COLO668 (cell line): ENCODE measurements around the gene TANC1.

ENCODE experiments used
- DNase-seq: peaks from one replicate; lab custom pipeline; 2025; ENCODE audit not compliant: unreplicated experiment; lab: John Stamatoyannopoulos, UW

The TANC1 gene

DNA sequence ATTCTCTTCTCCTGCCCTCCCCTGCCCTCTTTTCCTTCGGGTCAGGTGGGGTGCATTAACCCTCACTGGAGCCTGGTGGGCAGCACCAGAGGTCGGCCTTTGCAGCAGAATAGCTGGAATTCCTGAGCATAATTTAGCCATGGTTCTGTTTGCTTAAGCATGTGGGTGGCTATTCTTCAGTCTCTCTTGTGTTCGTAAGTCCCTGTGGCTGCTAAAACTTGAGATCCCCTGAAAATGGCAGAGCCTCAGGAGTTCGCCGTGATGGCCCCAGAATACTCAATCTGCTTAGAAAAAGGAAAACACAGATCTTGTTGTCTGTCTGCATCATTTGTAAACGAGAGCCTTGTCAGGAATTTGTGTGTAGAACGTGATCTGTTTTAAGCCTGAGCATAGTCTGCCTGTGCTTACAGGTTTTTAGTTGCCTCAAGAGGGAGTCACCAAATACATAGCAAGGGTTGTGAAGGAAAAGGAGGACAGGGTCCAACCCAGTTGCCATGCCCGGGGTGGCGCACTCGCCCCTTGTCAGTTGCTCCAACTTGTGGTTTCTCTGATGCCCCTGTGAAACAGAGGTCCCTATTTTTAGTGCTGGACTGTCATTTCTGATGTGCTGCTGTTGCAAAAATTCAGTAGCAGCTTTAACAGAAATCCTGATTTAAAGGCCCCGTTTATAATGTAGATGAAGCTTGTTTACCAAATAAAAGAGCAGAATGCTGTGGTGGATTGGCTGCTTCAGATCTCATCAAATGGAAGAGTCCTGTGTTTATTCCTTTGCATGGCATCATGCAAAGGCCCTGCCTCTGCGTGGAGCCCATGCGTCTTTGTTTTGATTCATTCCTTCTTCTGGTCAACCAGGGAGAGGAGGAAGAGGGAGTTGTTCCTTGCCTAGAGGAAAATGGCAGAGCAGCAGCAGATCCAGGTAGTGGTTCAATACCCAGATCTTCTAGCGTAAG, 243.3 kb downstream of the TANC1 start:
- no peak for DNase-seq

DNA sequence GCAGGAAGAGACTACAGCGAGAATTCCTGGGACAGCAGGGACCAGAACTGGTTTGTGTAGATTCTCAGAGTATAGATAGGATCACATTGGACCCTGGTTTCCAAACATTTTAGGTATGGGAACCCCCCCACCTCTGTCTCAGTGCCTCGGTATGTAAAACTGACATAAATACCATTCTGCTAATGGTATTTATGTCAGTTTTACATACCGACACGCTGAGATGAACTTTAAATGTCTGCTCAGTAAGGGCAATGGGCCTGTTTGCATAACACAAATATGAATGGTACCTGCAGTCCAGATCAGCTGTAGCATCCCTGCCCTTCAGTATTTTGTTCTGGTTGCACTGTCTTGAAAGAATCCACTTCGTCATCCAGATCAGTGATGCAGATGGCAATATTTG, 244.9 kb downstream of the TANC1 start:
- no peak for DNase-seq

DNA sequence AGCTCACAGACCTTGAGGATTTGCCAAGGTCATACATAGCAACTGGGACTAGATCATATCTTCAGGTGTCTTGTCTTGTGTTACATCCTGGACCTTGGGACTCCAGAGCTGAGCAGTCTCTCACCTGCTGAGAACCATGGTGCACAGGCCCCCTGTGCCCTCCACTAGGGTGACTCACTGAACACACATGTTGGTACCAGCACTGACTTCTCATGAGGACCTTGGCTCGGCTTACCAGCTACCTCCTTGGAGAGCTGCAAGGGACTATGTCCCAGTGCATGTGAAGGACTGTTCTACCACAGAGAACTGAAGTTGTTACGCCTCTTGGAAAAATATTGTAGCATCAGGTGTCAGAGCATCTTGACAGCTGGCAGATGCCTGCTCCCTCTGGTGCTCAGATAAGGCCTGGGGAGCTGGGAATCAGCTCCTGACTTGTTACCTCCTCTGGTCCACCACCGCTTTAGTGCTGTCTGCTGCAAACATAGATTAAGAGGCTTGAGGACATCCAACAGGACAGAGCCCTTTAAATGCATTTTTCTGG, 246.0 kb downstream of the TANC1 start:
- DNase-seq: no peak

DNA sequence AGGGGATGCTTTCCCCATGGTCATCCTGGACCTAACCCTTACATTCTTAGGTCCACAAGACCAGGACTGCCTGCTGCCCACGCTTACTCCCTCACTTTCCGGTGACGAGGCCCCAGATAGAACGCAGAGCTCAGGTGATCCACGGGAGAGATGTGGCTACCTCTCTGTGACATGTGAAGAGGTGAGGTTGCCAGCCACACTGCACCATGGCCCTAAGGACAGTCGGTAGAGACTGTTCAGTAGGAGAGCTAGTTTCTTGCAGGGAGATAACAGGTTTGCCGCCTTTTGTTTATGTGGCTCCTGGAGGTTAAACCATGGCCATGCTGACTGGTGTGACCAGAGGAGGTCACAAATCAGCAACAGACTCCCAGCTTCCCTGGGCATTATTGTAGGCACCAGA, 246.7 kb downstream of the TANC1 start:
- DNase-seq: no peak

DNA sequence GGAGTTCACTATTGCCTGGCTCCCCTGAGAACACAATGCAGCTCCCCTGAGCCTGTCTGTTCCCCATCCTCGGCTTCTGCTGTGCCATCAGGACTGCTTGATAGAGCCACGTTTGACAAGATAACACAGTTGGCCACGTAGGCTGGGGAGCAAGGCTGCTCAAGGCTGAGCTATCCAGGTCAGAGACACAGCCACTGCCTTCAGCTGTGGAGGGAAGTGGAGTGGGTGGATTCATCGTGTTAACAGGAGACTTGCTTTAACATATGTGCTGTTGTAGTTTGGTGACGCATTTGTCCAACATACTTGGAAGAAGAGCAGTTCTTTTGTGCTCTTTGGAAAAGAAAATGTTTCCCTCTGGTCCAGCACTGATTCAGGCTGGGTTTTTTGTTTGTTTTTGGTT, 249.2 kb downstream of the TANC1 start:
- DNase-seq: no peak

DNA sequence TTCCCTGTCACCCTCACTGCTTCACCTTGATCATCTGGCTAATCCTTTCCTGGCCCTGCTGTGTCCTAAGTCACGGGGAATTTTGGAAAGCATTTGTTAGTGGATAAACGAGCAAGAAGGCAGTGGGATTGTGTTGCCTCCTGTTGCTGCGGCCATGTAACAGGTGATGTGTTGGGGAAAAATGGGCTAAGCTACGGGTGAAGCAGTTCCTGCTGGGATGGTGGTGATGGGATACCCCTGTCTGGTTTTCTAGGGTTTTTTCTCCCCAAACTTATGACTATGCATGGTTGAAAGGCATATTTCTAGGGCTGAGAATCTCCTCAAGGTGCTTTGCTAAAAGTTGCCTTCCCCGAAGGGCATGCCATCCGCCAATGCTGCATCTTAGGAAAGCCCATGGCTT, 249.9 kb downstream of the TANC1 start:
- no peak for DNase-seq

DNA sequence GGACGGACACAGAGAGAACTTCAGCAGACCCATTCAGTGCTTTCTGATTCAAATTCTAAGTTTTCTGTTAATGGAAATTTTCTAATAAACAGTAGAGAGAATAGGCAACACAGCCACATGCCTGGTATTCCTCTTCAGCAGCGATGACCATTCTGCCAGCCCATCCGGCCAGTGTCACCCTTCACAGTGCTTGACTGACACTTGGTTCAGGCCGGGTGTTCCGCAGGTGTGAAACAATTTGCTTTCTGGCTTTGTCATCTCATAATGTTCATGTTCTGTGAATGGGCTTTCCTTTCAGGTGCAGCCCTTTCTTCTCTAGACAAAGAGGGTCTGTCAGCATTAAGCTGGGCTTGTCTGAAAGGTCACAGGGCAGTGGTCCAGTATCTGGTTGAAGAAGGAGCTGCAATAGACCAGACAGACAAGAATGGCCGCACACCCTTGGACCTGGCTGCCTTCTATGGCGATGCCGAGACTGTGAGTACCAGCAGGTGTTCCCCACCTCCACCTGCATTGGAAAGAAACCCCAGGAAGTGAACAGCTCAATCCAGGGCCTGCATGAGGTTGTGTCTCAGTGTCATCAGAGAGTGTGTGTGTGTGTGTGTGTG, 251.1 kb downstream of the TANC1 start:
- no peak for DNase-seq

DNA sequence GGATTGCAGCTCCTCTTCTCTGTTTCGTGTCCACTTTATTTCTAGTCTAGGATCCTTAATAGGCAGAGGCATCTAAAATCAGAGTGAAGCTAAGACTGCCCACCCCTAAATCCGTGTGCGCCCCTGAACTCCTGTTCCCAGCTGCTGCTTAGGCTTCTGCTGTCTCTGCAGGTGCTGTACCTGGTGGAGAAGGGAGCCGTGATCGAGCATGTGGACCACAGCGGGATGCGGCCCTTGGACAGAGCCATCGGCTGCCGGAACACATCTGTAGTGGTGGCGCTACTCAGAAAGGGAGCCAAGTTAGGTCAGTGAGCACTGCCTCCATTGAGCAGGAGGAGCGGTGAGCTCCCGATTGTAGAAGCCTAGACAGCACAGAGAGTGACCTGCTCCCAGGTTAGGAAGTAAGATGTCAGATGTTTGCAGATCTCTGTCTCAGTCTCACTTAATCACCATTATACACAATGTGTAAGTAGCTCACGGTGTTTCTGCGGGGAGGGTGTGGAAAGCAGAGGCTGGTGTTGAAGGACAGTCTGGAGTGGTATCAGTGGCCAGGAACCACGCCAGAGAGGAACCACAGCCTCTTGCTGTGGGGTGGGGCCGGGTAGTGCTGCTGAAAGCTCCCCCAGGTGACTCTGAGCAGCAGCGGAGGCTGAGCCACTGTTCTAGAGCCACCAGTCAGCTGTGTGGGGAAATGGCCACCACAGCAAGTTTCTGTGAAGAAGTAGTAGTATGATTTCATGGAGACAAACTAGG, 255.8 kb downstream of the TANC1 start:
- no peak for DNase-seq

DNA sequence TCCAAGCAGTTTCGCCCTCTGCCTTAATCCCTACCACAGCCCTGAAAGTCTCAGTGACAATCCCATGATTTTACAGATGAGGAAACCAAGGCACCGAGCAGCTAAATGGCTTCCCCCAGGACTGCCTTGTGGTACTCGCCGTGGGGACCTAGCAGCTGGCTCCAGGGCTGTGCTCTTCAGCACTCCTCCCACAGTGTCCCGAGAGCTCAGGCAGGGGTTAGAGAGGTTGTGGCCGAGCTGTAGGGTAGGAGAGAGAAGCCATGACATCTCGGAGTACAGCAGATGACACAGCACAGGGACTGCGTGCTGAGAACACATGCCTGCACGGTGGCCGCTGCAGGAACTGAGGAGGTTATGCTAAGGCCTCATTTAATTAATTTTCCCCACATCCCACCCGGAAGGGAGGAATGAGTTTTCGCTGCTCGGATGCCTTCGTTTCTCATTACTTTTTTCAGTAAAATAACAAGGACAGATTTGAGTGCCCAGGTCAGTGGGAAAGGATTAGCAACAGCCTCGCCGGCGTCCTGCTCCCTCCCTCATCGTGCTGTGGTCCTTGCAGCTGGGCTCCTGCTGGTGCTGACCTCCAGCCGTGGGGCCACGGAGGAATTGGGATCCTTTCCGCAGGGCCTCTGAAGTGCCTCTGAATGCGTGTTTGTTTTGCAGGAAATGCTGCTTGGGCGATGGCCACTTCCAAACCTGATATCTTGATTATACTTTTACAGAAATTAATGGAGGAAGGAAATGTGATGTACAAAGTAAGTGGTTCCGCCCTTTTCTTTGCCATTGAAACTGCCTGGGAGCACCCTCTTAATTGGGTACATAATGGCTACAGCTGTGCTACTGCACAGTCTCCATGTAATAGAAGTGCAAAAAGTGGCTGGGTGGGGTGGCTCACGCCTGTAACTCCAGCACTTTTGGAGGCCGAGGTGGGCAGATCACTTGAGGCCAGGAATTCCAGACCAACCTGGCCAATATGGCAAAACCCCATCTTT, 256.9 kb downstream of the TANC1 start:
- no peak for DNase-seq

DNA sequence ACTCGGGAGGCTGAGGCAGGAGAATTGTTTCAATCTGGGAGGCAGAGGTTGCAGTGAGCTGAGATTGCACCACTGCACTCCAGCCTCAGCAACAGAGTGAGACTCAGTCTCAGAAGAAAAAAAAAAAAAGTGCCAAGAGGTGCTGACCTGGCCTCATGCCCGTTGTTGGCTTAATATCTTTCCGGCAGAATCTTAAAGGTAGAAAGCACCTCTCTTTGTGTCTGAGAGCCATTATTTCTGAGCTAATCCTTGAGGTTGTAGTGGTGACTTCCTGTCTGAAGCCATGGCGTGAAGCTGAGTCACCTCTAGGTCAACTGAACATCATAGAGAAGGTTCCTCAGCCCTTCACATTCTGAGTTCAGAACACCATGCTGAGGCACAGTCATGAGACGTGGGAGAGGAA, 257.6 kb downstream of the TANC1 start:
- no peak for DNase-seq

DNA sequence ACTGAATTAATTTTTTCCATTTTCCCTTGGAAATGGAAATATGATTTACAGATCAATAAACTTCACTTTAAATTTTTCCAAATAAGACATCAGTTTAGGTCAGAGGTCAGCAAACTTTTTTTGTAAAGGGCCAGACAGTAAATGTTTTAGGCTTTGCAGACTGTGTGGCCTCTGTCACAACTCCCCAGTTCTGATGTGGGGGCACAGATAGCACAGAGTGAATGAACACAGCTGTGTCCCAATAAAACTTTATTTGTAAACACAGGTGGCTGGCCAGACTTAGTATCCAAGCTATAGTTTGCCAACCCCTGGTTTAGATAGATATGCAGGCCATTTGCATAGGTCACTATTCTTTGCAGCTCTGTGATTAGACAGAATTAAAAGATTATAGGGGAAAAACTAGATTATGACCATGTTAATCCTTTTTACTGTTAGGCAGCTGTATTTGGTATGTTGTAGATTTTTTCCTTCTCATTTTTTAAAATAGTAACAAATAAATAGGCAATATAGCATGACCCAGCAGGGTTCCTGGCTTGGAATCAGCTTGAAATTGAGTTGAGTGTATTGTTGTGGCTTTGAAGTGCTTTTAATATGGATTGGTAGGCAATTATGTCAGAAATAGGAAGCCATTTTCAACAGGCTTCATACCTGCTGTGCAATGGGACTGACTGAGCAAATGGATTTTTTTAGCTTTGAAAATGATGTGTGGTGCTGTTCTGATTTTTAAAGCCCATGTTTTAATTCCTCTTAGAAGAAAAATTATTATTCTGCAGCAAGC, 258.4 kb downstream of the TANC1 start:
- no peak for DNase-seq

DNA sequence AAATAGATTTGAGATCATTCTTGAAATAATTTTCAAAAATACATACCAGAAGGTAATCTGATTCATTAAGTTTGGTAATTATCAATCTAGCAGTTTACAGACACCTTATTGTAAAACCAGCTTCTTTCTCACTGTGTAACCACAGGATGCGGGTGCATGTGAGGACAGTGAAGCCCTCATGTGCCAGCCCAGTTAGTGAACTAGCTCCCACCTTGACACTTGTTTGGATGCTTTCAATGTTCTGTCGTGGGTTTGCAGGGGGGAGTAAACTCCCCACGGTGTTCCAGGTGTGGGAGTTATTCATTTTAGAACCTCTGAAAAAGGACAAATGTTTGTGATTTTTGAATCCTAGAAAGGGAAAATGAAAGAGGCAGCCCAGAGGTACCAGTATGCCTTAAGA, 259.0 kb downstream of the TANC1 start:
- DNase-seq: no peak

DNA sequence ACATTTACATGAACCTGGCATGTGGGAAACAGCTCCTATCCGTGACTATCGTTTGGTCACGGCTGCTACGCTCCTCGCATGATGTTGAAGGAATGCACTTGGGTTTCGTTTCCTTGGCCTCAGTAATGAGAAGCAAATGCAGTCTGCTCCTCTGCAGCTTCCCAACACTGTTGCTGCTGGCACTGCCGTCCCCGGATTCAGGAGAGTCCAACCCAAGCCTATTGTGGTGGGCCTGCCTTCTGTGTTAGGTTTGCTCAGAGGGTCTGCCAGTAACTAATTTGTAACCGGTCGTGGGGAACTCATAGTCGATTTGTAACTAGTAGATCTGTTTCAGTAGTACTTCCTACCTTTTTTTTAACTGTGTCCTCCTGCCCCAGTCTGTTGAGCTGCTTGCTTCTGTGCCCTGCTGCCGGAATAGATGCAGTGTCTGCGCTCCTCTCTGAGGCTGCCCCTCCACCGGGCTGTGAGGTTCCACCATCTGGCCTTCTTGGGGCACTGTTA, 259.7 kb downstream of the TANC1 start:
- no peak for DNase-seq

DNA sequence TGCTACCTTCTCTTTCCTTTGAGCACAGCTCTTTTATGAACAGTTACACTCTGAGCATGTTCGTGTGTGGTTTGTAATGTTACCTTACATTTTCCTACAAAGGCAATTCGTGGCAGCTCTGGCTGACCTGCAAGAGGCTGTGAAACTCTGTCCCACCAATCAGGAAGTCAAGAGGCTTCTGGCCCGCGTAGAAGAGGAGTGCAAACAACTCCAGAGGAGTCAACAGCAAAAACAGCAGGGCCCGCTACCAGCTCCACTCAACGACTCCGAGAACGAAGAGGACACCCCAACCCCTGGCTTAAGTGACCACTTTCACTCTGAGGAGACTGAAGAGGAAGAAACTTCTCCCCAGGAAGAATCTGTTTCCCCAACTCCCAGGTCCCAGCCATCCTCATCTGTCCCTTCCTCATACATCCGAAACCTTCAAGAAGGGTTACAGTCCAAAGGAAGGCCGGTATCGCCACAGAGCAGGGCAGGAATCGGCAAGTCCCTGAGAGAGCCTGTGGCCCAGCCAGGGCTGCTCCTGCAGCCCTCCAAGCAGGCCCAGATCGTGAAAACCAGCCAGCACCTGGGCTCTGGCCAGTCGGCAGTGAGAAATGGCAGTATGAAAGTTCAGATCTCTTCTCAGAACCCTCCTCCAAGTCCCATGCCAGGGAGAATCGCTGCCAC, 261.2 kb downstream of the TANC1 start:
- no peak for DNase-seq

DNA sequence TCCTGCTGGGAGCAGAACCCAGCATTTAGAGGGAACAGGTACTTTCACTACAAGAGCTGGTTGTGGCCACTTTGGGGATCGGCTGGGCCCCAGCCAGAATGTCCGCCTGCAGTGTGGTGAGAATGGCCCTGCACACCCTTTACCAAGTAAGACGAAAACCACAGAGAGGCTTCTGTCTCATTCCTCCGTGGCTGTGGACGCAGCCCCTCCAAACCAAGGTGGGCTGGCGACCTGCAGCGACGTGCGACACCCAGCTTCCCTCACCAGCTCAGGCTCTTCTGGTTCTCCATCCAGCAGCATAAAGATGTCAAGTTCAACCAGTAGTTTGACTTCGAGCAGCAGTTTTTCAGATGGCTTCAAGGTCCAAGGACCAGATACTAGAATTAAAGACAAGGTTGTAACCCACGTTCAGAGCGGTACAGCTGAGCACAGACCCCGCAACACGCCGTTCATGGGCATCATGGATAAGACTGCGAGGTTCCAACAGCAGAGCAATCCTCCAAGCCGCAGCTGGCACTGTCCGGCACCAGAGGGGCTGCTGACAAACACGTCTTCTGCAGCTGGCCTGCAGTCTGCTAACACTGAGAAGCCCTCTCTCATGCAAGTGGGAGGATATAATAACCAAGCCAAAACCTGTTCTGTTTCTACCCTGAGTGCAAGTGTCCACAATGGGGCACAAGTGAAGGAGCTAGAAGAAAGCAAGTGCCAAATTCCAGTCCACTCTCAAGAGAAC, 261.9 kb downstream of the TANC1 start:
- no peak for DNase-seq

DNA sequence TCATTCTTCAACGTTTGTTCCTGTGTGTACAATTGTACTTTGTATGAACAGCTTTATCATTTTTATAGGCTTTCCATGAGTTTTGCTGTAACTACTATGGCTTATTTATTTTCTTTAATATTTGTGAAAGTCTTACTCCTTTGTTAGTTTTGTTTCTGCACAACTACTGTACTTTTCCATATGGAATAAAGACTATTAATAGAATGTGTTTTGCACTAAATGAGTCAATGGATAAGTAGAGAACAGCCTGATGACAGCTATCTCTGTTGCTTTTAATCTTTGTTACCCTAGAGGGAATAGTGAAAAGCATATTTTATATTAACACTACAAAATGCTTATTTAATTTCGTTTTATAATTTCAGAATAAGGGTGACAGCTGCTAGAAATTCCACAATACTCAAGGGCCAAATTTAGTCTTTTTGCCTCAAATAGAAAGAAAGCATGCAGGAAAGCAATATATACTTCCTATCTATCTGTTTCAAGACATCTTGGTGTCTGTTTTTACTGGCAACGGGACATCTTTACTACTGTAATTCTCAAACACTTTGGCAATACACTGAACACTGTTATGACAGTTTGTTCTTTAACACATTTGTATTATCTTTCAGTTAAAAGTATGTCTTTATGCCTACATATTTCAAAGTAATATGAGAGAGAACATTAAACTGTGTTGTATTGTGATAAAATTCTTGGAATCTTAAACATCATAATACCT, 264.2 kb downstream of the TANC1 start:
- no peak for DNase-seq

DNA sequence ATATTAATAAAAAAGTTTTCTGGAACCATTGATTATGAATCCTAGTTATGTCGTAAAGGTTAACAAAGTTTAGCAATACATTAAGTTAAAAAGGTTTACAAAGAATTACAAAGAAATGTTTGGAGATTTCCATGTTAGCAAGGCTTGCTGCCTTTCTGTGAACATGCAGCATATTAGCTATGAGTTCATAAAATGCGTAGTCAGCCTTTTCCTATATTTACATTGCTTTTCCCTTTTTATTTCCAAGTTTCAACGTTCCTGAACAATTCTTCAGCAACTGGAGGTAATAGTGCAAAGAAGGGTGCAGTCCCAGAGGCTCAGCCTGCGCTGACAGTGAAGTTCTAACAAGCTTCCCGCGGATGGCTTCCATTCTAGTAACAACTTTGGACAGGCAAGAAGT, 266.4 kb downstream of the TANC1 start:
- DNase-seq: no peak

DNA sequence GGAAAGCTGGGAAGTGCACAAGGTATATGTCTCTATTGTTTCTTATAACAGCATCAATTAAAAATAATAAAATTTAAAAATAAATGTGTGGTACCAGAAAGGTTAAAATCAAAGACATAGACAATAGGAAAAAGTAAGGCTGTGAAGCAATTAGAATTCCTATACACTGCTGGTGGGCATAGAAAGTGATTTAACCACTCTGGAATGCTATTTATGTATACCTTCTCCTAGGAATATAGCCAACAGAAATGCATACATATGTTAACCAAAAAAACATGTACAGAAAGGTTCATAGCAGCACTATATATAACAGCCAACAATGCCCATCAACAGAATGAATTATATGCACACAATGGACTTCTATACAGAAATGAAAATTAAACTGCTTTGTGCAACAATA, 275.1 kb downstream of the TANC1 start:
- DNase-seq: no peak
